PC-9 (cell line): Measurements from ENCODE around the gene TUBGCP2. TPM values are rescaled to one million over a fixed set of nuclear protein-coding genes. Genes with fewer than 3 reads are reported as not detected.

Source experiments
- BruUV-seq: library from RNA; stranded (reverse); fragments of 400-500 nt; replicated peaks from 2 replicates; lab custom pipeline; 2021; lab: Mats Ljungman, UMichigan
- CTCF ChIA-PET: fragments of 300-600 bp; sonication (Branson Sonifier 250); formaldehyde crosslinking; loops from one replicate; lab custom pipeline; 2022; ENCODE audit warnings: antibody characterized with exemption; lab: Charles Lee
- POLR2A ChIA-PET: fragments of 300-600 bp; sonication (Branson Sonifier 250); formaldehyde crosslinking; loops from one replicate; lab custom pipeline; 2022; ENCODE audit warnings: antibody characterized with exemption; ENCODE audit not compliant: unreplicated experiment; lab: Charles Lee
- DNase-seq, 2 experiments: peaks; one replicate each; pipeline versions ENCODE4 v3.0.0 to v3.0.0-alpha.2; 2015 to 2022; ENCODE audit warnings: mixed read lengths in 1 of 2
- H2AFZ ChIP-seq: fragments of 200-600 bp; sonication (generic); 2 replicates; pipeline ENCODE4 v1.8.1; 2017; ENCODE audit warnings: antibody characterized with exemption
- H3F3A ChIP-seq: fragments of 200-600 bp; sonication (generic); 2 replicates; pipeline ENCODE4 v1.8.1; 2017; ENCODE audit warnings: antibody characterized with exemption, mild to moderate bottlenecking, low read depth; ENCODE audit not compliant: insufficient read depth
- H3K27ac ChIP-seq: fragments of 200-600 bp; sonication (generic); 2 replicates; pipeline ENCODE4 v1.6.1; 2016; ENCODE audit warnings: mixed run types
- H3K27me3 ChIP-seq: fragments of 200-600 bp; sonication (generic); 2 replicates; pipeline ENCODE4 v1.6.1; 2016; ENCODE audit warnings: low read depth, mixed run types; ENCODE audit not compliant: insufficient read depth
- H3K36me3 ChIP-seq: fragments of 200-600 bp; sonication (generic); 2 replicates; pipeline ENCODE4 v1.6.1; 2016; ENCODE audit warnings: low read depth, mixed run types
- H3K4me1 ChIP-seq: fragments of 200-600 bp; sonication (generic); replicated peaks from 2 replicates; pipeline ENCODE4 v1.6.1; 2016; ENCODE audit warnings: mixed run types; ENCODE audit not compliant: insufficient read depth
- H3K4me2 ChIP-seq: fragments of 200-600 bp; sonication (generic); 2 replicates; pipeline ENCODE4 v1.6.1; 2017; ENCODE audit warnings: mixed run types
- H3K4me3 ChIP-seq: fragments of 200-600 bp; sonication (generic); 2 replicates; pipeline ENCODE4 v1.6.1; 2016; ENCODE audit warnings: mixed run types
- H3K79me2 ChIP-seq: fragments of 200-600 bp; sonication (generic); 2 replicates; pipeline ENCODE4 v1.6.1; 2017; ENCODE audit warnings: low read depth, mixed run types
- H3K9me2 ChIP-seq: fragments of 200-600 bp; sonication (generic); 2 replicates; pipeline ENCODE4 v1.8.1; 2017; ENCODE audit warnings: mild to moderate bottlenecking; ENCODE audit not compliant: insufficient read depth
- H3K9me3 ChIP-seq: fragments of 200-600 bp; sonication (generic); 2 replicates; pipeline ENCODE4 v1.8.1; 2016; ENCODE audit warnings: low read depth; ENCODE audit not compliant: insufficient read depth
- H4K20me1 ChIP-seq: fragments of 200-600 bp; sonication (generic); 2 replicates; pipeline ENCODE4 v1.8.1; 2017; ENCODE audit not compliant: insufficient read depth
- CTCF ChIP-seq: fragments of 200-600 bp; sonication (generic); conservative IDR thresholded peaks from 2 replicates; pipeline ENCODE4 v1.6.1; 2017; ENCODE audit warnings: mixed run types, antibody characterized with exemption, mild to moderate bottlenecking, moderate library complexity
- EZH2 ChIP-seq: fragments of 200-600 bp; sonication (generic); IDR thresholded peaks from 2 replicates; pipeline ENCODE4 v1.8.0; 2017; ENCODE audit warnings: antibody characterized with exemption, low read depth
- intact Hi-C: fragments of 100-400 bp; cut with micrococcal nuclease; formaldehyde crosslinking; loops from one replicate; pipeline ENCODE4 v1.10.0; 2022; ENCODE audit not compliant: unreplicated experiment
- total RNA-seq: library from RNA; stranded (reverse); gene quantifications from 2 replicates; pipeline ENCODE4 v1.2.3, GENCODE V29; 2021

The TUBGCP2 gene
- total RNA-seq, 1 experiment from 2014 or later: 52.8 TPM

GRCh38 chr10:133257489-133258065, 51.1 kb downstream of the TUBGCP2 start:
- no peak for TF ChIP-seq EZH2
- no peak; the same call in 1 of the 2 replicates for TF ChIP-seq CTCF
- CTCF ChIA-PET: interaction anchor here (0.6 to 1.4 kb wide), 3 partner anchors 36 to 96 kb away, joined by 3 to 9 read pairs (median 4); no protein-coding TSS in a partner anchor
- H4K20me1 ChIP-seq: no peaks in the 10 kb centered on the region
- no peaks in the 10 kb centered on the region for H3K9me3 ChIP-seq
- H3K4me3 ChIP-seq: no peak overlapping the region
- H3F3A ChIP-seq: peaks cover 9% of the 10 kb centered on the region; the same call in 1 of the 2 replicates
- peaks cover 26% of the 10 kb centered on the region for H3K4me1 ChIP-seq
- H3K36me3 ChIP-seq: no peaks in the 10 kb centered on the region
- BruUV-seq: no TSS peak
- no peaks in the 10 kb centered on the region for H3K79me2 ChIP-seq
- peak overlapping the region; percentile 71 for H3K27ac ChIP-seq
- intact Hi-C loops: loop anchor here (2.0 kb wide), 1 partner anchor 51 kb away; the partner anchor contains the start of genes TUBGCP2 and ZNF511
- POLR2A ChIA-PET: no interaction called here
- DNase-seq: peak in 1 of 2 experiments; percentile 57
- H3K27me3 ChIP-seq: no peaks in the 10 kb centered on the region
- H2AFZ ChIP-seq: no peak overlapping the region
- H3K4me2 ChIP-seq: peak overlapping the region; percentile 19; the same call in 1 of the 2 replicates
- H3K9me2 ChIP-seq: no peaks in the 10 kb centered on the region

GRCh38 chr10:133255323-133255722, 53.3 kb downstream of the TUBGCP2 start:
- ChIA-PET POLR2A (no interaction called here), CTCF (no interaction called here)
- Histone ChIP-seq H3K27ac (no peak overlapping the region), H3K4me3 (no peak overlapping the region), H3K36me3 (no peaks in the 10 kb centered on the region), H3K9me2 (no peaks in the 10 kb centered on the region), H3F3A (peaks cover 9% of the 10 kb centered on the region; the same call in 1 of the 2 replicates), H2AFZ (no peak overlapping the region), H3K9me3 (no peaks in the 10 kb centered on the region), H3K4me2 (no peak overlapping the region), H3K4me1 (peaks cover 26% of the 10 kb centered on the region), H4K20me1 (no peaks in the 10 kb centered on the region), H3K79me2 (no peaks in the 10 kb centered on the region), H3K27me3 (peaks cover 2% of the 10 kb centered on the region; the same call in 1 of the 2 replicates)
- intact Hi-C loops: no loop called here
- no peak for DNase-seq
- no TSS peak for BruUV-seq
- no peak for TF ChIP-seq EZH2
- no peak for TF ChIP-seq CTCF

GRCh38 chr10:133254421-133255120, 54.1 kb downstream of the TUBGCP2 start:
- TF ChIP-seq EZH2: no peak
- TF ChIP-seq CTCF: no peak
- POLR2A ChIA-PET: no interaction called here
- no peaks in the 10 kb centered on the region for H3K79me2 ChIP-seq
- BruUV-seq: no TSS peak
- no peaks in the 10 kb centered on the region for H3K9me2 ChIP-seq
- CTCF ChIA-PET: no interaction called here
- H3K4me2 ChIP-seq: no peak overlapping the region
- H3F3A ChIP-seq: peaks cover 9% of the 10 kb centered on the region; the same call in 1 of the 2 replicates
- H3K4me3 ChIP-seq: no peak overlapping the region
- no peak overlapping the region for H3K27ac ChIP-seq
- H3K27me3 ChIP-seq: peaks cover 4% of the 10 kb centered on the region; the same call in 1 of the 2 replicates
- intact Hi-C loops: no loop called here
- H2AFZ ChIP-seq: no peak overlapping the region
- H3K36me3 ChIP-seq: no peaks in the 10 kb centered on the region
- no peaks in the 10 kb centered on the region for H3K9me3 ChIP-seq
- no peaks in the 10 kb centered on the region for H4K20me1 ChIP-seq
- peaks cover 18% of the 10 kb centered on the region for H3K4me1 ChIP-seq
- DNase-seq: no peak
